Uterus (tissue), 2 donors: ENCODE results near the gene SNRPB.

Experiments
- POLR2A ChIP-seq, 2 donors: fragments of 450-650 bp; IDR thresholded peaks; one replicate each; pipeline ENCODE4 v1.6.1; 2016; ENCODE audit warnings: antibody characterized with exemption in 2 of 2, mild to moderate bottlenecking in 1 of 2, moderate library complexity in 1 of 2
- TF ChIP-seq, protein P1 (sequence below), 4 experiments: fragments of 200-600 bp in 2 of 4; fragments of 450-650 bp in 2 of 4; sonication (generic) in 2 of 4; IDR thresholded peaks; one replicate each; pipeline ENCODE4 v1.5.1; 2016 to 2019; ENCODE audit warnings: antibody characterized with exemption in 4 of 4, mild to moderate bottlenecking in 2 of 4, moderate library complexity in 1 of 4

DNA sequence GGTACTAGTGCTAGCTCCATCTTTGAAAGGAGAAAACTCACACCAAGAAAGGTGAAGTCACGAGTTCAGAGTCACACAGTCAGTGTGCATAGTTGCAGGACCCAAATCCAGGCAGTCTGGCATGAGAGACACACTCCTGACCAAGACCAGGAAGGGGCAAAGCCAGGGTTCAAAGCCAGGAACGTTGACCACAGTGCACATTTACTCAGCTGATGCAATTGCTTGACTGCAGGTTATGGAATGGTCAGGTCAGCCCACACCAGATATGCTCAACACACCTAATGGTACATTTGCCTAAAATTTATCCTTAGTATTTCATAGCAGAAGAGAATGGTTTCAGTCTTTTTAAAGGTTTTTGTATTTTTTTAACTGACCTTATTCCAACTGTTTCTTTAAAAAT lies 52.2 kb downstream of the SNRPB start:
- TF ChIP-seq, protein P1, sequence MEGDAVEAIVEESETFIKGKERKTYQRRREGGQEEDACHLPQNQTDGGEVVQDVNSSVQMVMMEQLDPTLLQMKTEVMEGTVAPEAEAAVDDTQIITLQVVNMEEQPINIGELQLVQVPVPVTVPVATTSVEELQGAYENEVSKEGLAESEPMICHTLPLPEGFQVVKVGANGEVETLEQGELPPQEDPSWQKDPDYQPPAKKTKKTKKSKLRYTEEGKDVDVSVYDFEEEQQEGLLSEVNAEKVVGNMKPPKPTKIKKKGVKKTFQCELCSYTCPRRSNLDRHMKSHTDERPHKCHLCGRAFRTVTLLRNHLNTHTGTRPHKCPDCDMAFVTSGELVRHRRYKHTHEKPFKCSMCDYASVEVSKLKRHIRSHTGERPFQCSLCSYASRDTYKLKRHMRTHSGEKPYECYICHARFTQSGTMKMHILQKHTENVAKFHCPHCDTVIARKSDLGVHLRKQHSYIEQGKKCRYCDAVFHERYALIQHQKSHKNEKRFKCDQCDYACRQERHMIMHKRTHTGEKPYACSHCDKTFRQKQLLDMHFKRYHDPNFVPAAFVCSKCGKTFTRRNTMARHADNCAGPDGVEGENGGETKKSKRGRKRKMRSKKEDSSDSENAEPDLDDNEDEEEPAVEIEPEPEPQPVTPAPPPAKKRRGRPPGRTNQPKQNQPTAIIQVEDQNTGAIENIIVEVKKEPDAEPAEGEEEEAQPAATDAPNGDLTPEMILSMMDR (IDR thresholded peaks at IDR 0.05) = no peak
- TF ChIP-seq POLR2A (IDR thresholded peaks at IDR 0.05) = no peak
